Adrenal gland (tissue), 12 donors: ENCODE results near the gene RAI2. TPM values are rescaled to one million over a fixed set of nuclear protein-coding genes. Genes with fewer than 3 reads are reported as not detected.

ENCODE experiments used
- DNase-seq, 7 donors: peaks; one replicate each; pipeline ENCODE4 v3.0.0-alpha.2; 2019 to 2020
- H3K27ac ChIP-seq, 5 donors: fragments of 200-600 bp; sonication (generic) in 4 of 5; 1 replicate in 3 of 5; 2 replicates in 2 of 5; pipeline versions ENCODE4 v1.5.1 to v1.8.0; 2016 to 2020; ENCODE audit warnings: mild to moderate bottlenecking in 1 of 5
- H3K27me3 ChIP-seq: fragments of 200-600 bp; 2 replicates; pipeline ENCODE4 v1.8.0; 2021
- H3K36me3 ChIP-seq, 2 donors: fragments of 200-600 bp; replicated peaks in 1 of 2; 1 replicate in 1 of 2; 2 replicates in 1 of 2; pipeline versions ENCODE4 v1.5.1 to v1.8.0; 2018 to 2022
- H3K4me1 ChIP-seq, 2 donors: fragments of 200-600 bp; replicated peaks in 1 of 2; 1 replicate in 1 of 2; 2 replicates in 1 of 2; pipeline versions ENCODE4 v1.5.1 to v1.8.0; 2018 to 2021
- H3K4me3 ChIP-seq, 4 donors: fragments of 200-600 bp; sonication (generic) in 3 of 4; one replicate each; pipeline ENCODE4 v1.5.1; 2016 to 2018
- H3K9me3 ChIP-seq, 3 donors: fragments of 200-600 bp; sonication (generic) in 1 of 3; replicated peaks in 1 of 3; 1 replicate in 2 of 3; 2 replicates in 1 of 3; pipeline versions ENCODE4 v1.5.1 to v1.8.0; 2016 to 2021
- CTCF ChIP-seq, 6 experiments: fragments of 450-650 bp in 4 of 6; fragments of 200-600 bp in 2 of 6; sonication (generic) in 1 of 6; IDR thresholded peaks; 1 replicate in 5 of 6; 2 replicates in 1 of 6; pipeline versions ENCODE4 v1.5.1 to v1.8.0; 2016 to 2021; ENCODE audit warnings: antibody characterized with exemption in 6 of 6, mild to moderate bottlenecking in 2 of 6, moderate library complexity in 1 of 6
- POLR2A ChIP-seq, 2 donors: fragments of 450-650 bp; IDR thresholded peaks; one replicate each; pipeline ENCODE4 v1.6.1; 2017; ENCODE audit warnings: antibody characterized with exemption in 2 of 2, mild to moderate bottlenecking in 2 of 2, moderate library complexity in 1 of 2
- WGBS, 4 donors: extraction: QIAGEN DNeasy Blood & Tissue Kit in 2 of 4; methylation state at CpG; one replicate each; pipeline versions ENCODE4 v1.1.5 to v1.1.7; 2013 to 2017; 5-methylcytosine and 5-hydroxymethylcytosine counted together
- intact Hi-C, 2 donors: fragments of 100-400 bp; cut with DNase I; formaldehyde crosslinking; loops; one replicate each; pipeline versions ENCODE4 v1.14.1 to v1.15.0; 2022 to 2023
- polyA plus RNA-seq, 3 donors: library from polyadenylated mRNA; stranded (reverse); fragments of 200-250 nt in 2 of 3; fragments of 350-450 nt in 1 of 3; fragmentation: Illumina TruSeq in 1 of 3; extraction: RNeasy Lipid Tissue Mini Kit (QIAGEN cat#74804) in 1 of 3; gene quantifications; one replicate each; pipeline ENCODE4 v1.2.3, GENCODE V29; 2013 to 2014
- total RNA-seq, 9 donors: library from RNA; depleted of rRNA in 4 of 9; stranded (reverse); fragments of >200 nt in 4 of 9; fragments of 120-200 nt in 1 of 9; fragmentation: NEBNext Ultra II Directional in 1 of 9; extraction: Animal tissue kit (Norgen Biotek cat#: 25700) in 1 of 9; gene quantifications; one replicate each; pipeline versions ENCODE4 v1.1.0 to v1.2.4, GENCODE V29; 2013 to 2023
- donor health status: healthy with polysubstance abuse.
- donor health status: Bipolar disorder and iron deficiency.
- donor health status: DM: yes; HTN: yes; CAD: no.
- donor health status: DM: no; HTN: no; CAD: no.
- donor health status: DM: no; HTN: no; CAD: no.
- donor health status: DM: yes; HTN: yes; CAD: no.

Gene RAI2
- total and polyA plus RNA-seq, 12 donors, result 0.39 to 26.9 (median 15.0) TPM

GRCh38 chrX:17768997-17769396, 92.1 kb downstream of the RAI2 start:
- no peaks in the 10 kb centered on the region for H3K9me3 ChIP-seq
- DNase-seq, result no peak
- intact Hi-C loops, result no loop called here
- no peaks in the 10 kb centered on the region for H3K4me1 ChIP-seq
- H3K36me3 ChIP-seq, result no peaks in the 10 kb centered on the region
- peaks cover 19% of the 10 kb centered on the region for H3K27me3 ChIP-seq
- no peak overlapping the region for H3K27ac ChIP-seq
- TF ChIP-seq CTCF (IDR thresholded peaks at IDR 0.05) (no peak), POLR2A (IDR thresholded peaks at IDR 0.05) (no peak)
- 71 to 87% (median 84%) methylated on average over 3 to 5 of the region's 5 CpGs for WGBS, 4 donors
- no peak overlapping the region for H3K4me3 ChIP-seq

- DNase-seq, result no peak
- WGBS, 4 donors, result 23 to 54% (median 47%) methylated on average over 1 of the region's 1 CpG
Measured at GRCh38 chrX:17767734-17768133, 93.4 kb downstream of the RAI2 start.

GRCh38 chrX:17759990-17760389, 101.1 kb downstream of the RAI2 start:
- no peak for DNase-seq
- TF ChIP-seq CTCF (IDR thresholded peaks at IDR 0.05) (no peak), POLR2A (IDR thresholded peaks at IDR 0.05) (no peak)
- Histone ChIP-seq H3K4me3 (no peak overlapping the region), H3K4me1 (no peaks in the 10 kb centered on the region), H3K27me3 (peaks cover under 1% of the 10 kb centered on the region), H3K9me3 (no peaks in the 10 kb centered on the region), H3K36me3 (no peaks in the 10 kb centered on the region), H3K27ac (no peak overlapping the region)
- 57 to 82% (median 67%) methylated on average over 1 of the region's 1 CpG for WGBS, 4 donors
- intact Hi-C loops, result no loop called here

More at GRCh38 chrX:17767734-17768133, 93.4 kb downstream of the RAI2 start:
- Histone ChIP-seq H3K27ac (no peak overlapping the region), H3K36me3 (no peaks in the 10 kb centered on the region), H3K4me3 (no peak overlapping the region), H3K4me1 (no peaks in the 10 kb centered on the region), H3K9me3 (no peaks in the 10 kb centered on the region), H3K27me3 (peaks cover 14% of the 10 kb centered on the region)
- intact Hi-C loops, result no loop called here
- TF ChIP-seq POLR2A (IDR thresholded peaks at IDR 0.05) (no peak), CTCF (IDR thresholded peaks at IDR 0.05) (no peak)

- H3K9me3 ChIP-seq, result no peaks in the 10 kb centered on the region
- no peak for DNase-seq
- no peaks in the 10 kb centered on the region for H3K27me3 ChIP-seq
- H3K4me3 ChIP-seq, result no peak overlapping the region
- TF ChIP-seq POLR2A (IDR thresholded peaks at IDR 0.05), result no peak
- TF ChIP-seq CTCF (IDR thresholded peaks at IDR 0.05), result no peak
- no peaks in the 10 kb centered on the region for H3K4me1 ChIP-seq
- intact Hi-C loops, result no loop called here
- WGBS, 4 donors, result 52 to 84% (median 70%) methylated on average over 2 of the region's 2 CpGs
- no peaks in the 10 kb centered on the region for H3K36me3 ChIP-seq
- H3K27ac ChIP-seq, result no peak overlapping the region
Measured at GRCh38 chrX:17758382-17758781, 102.7 kb downstream of the RAI2 start.
